Gastrocnemius medialis (tissue), 4 donors: ENCODE data around the gene JOSD2. TPM values are rescaled to one million over a fixed set of nuclear protein-coding genes. Genes with fewer than 3 reads are reported as not detected.

Experiments used
- ATAC-seq, 2 donors: fragments of 150-250 bp; one replicate each; pipeline ENCODE4 v1.9.1; 2016
- DNase-seq, 2 donors: peaks; one replicate each; pipeline ENCODE4 v3.0.0-alpha.2; 2019
- H3K27ac ChIP-seq, 4 donors: fragments of 200-600 bp; sonication (generic); 1 replicate in 1 of 4; 2 replicates in 3 of 4; pipeline ENCODE4 v1.5.1; 2016 to 2018; ENCODE audit warnings: mild to moderate bottlenecking in 2 of 4, moderate library complexity in 1 of 4
- H3K27me3 ChIP-seq, 3 donors: fragments of 200-600 bp; sonication (generic) in 2 of 3; 1 replicate in 1 of 3; 2 replicates in 2 of 3; pipeline versions ENCODE4 v1.5.1 to v1.6.0; 2016 to 2019; ENCODE audit warnings: mild to moderate bottlenecking in 1 of 3, moderate library complexity in 1 of 3
- H3K36me3 ChIP-seq, 2 donors: fragments of 200-600 bp; sonication (generic) in 1 of 2; one replicate each; pipeline ENCODE4 v1.5.1; 2017 to 2018
- H3K4me1 ChIP-seq, 2 donors: fragments of 200-600 bp; sonication (generic) in 1 of 2; one replicate each; pipeline ENCODE4 v1.5.1; 2016 to 2017; ENCODE audit warnings: mild to moderate bottlenecking in 2 of 2
- H3K4me3 ChIP-seq, 4 donors: fragments of 200-600 bp; sonication (generic) in 3 of 4; 1 replicate in 1 of 4; 2 replicates in 3 of 4; pipeline ENCODE4 v1.5.1; 2016 to 2019; ENCODE audit warnings: mild to moderate bottlenecking in 2 of 4
- H3K9me3 ChIP-seq, 3 donors: fragments of 200-600 bp; sonication (generic) in 2 of 3; 1 replicate in 1 of 3; 2 replicates in 2 of 3; pipeline ENCODE4 v1.5.1; 2016 to 2019
- POLR2A ChIP-seq, 2 donors: fragments of 450-650 bp; IDR thresholded peaks; one replicate each; pipeline ENCODE4 v1.6.1; 2017; ENCODE audit warnings: antibody characterized with exemption in 2 of 2, mild to moderate bottlenecking in 2 of 2, moderate library complexity in 2 of 2
- in situ Hi-C, 4 donors: fragments of 200-750 bp; cut with MboI; loops; one replicate each; pipeline versions ENCODE4 v1.15.0 to v1.8.0; 2017; ENCODE audit warnings: low sequenced_read_pairs in 4 of 4
- intact Hi-C: fragments of 100-400 bp; cut with DNase I; formaldehyde crosslinking; loops from one replicate; pipeline ENCODE4 v1.15.1; 2023; ENCODE audit warnings: low total_unique reads
- total RNA-seq, 4 donors: library from RNA; depleted of rRNA; stranded (reverse); fragments of >200 nt; gene quantifications; one replicate each; pipeline versions ENCODE4 v1.1.0 to v1.2.3, GENCODE V29; 2016
- TF ChIP-seq, protein P1 (sequence below), 5 experiments: fragments of 450-650 bp in 3 of 5; fragments of 200-600 bp in 2 of 5; sonication (generic) in 2 of 5; IDR thresholded peaks in 4 of 5; conservative IDR thresholded peaks in 1 of 5; 1 replicate in 4 of 5; 2 replicates in 1 of 5; pipeline ENCODE4 v1.5.1; 2016 to 2019; ENCODE audit warnings: antibody characterized with exemption in 5 of 5, mild to moderate bottlenecking in 3 of 5, moderate library complexity in 3 of 5

JOSD2 gene
- total RNA-seq, 4 donors from 2014 or later, result 22.1 to 36.9 (median 27.8) TPM

DNA sequence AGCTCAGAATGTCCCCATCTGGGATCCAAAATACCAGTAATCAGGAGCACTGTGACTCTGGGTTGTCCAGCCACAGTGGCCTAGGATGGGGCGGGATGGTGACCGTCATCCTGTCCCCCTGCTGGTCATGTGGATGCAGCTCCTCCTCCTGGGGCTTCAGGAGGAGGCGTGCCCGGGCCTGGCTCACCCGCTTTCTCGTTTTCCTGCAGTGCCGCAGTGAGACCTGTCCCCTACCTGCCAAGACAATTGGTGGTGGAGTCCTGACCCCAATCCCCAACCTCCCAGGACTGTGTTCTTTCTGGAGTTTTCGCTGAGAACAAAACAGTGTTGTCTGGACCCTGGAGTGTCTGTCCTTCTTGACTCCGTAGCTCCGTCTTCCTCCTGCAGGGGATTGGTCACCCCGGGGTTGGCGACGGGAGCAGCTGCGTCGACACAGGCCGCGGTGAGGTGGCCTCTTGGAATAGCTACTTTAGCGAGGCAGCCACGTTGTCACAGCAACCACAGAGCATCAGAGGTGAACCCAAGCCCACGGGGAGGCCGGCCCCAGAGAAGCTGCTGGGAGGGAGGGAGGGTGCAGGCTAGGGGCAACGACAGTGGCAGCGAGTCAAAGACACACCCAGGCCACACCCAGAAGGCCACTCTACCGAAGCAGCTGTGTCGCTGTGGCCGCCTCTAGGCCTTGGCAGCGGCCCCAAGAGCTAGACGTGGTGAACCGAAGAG lies 44.8 kb downstream of the JOSD2 start:
- TF ChIP-seq, protein P1, sequence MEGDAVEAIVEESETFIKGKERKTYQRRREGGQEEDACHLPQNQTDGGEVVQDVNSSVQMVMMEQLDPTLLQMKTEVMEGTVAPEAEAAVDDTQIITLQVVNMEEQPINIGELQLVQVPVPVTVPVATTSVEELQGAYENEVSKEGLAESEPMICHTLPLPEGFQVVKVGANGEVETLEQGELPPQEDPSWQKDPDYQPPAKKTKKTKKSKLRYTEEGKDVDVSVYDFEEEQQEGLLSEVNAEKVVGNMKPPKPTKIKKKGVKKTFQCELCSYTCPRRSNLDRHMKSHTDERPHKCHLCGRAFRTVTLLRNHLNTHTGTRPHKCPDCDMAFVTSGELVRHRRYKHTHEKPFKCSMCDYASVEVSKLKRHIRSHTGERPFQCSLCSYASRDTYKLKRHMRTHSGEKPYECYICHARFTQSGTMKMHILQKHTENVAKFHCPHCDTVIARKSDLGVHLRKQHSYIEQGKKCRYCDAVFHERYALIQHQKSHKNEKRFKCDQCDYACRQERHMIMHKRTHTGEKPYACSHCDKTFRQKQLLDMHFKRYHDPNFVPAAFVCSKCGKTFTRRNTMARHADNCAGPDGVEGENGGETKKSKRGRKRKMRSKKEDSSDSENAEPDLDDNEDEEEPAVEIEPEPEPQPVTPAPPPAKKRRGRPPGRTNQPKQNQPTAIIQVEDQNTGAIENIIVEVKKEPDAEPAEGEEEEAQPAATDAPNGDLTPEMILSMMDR (IDR thresholded peaks at IDR 0.05 in 4 of 5, conservative IDR thresholded peaks at IDR 0.05 in 1 of 5), result peak in 4 of 5 experiments; percentile 12 to 36 (median 27)
- no peak for TF ChIP-seq POLR2A (IDR thresholded peaks at IDR 0.05)
- intact Hi-C loops, result loop anchor here (2.0 to 10.0 kb wide), 2 partner anchors 33 to 89 kb away; partner anchors contain the start of gene MYBPC2
- H3K27ac ChIP-seq, result peak overlapping the region; percentile 65 to 76 (median 71)
- in situ Hi-C loops, result loop anchor here in 1 of 4 donors (25.0 kb wide), 1 partner anchor 104 kb away; the partner anchor contains the start of gene NAPSA
- H3K4me1 ChIP-seq, result peaks cover 0 to 8% of the 10 kb centered on the region in 2 donors
- ATAC-seq, result peak; percentile 73 to 75
- H3K36me3 ChIP-seq, result no peaks in the 10 kb centered on the region
- DNase-seq, result peak in 1 of 2 donors; percentile 84
- no peaks in the 10 kb centered on the region for H3K27me3 ChIP-seq
- H3K4me3 ChIP-seq, result peak overlapping the region in 1 of 4 donors; percentile 13
- no peaks in the 10 kb centered on the region for H3K9me3 ChIP-seq

DNA sequence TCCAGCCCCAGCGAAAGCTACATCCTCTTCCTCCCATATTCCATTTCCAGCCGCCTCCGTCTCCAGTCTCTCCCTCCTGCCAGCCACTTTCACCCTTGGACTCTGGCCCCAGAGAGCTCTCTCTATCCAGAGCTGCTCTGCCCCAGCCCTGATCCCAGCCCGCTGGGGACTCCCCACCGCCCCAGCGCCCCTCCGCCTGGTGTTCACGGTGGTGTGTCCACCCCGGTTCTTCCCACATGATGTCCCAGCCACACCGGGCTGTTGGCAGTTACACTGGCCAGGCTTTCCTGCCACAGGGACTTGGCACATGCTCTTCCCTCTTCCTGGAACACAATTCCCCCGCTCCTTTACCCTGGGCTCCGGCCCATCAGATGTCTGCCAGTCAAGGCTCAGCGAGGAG lies 46.0 kb downstream of the JOSD2 start:
- no peak for ATAC-seq
- intact Hi-C loops (loop anchor here (10.0 kb wide), 1 partner anchor 90 kb away; no protein-coding TSS in a partner anchor), in situ Hi-C loops (loop anchor here in 3 of 4 donors (5.0 to 25.0 kb wide), 2 partner anchors 98 to 103 kb away; partner anchors contain the start of gene NAPSA (in 3 of the 3))
- Histone ChIP-seq H3K36me3 (no peaks in the 10 kb centered on the region), H3K4me3 (no peak overlapping the region), H3K27me3 (no peaks in the 10 kb centered on the region), H3K9me3 (no peaks in the 10 kb centered on the region), H3K4me1 (peaks cover 0 to 8% of the 10 kb centered on the region in 2 donors), H3K27ac (peak overlapping the region; percentile 65 to 76 (median 71))
- no peak for DNase-seq
- TF ChIP-seq, protein P1 (IDR thresholded peaks at IDR 0.05 in 4 of 5, conservative IDR thresholded peaks at IDR 0.05 in 1 of 5), result no peak
- TF ChIP-seq POLR2A (IDR thresholded peaks at IDR 0.05), result no peak

DNA sequence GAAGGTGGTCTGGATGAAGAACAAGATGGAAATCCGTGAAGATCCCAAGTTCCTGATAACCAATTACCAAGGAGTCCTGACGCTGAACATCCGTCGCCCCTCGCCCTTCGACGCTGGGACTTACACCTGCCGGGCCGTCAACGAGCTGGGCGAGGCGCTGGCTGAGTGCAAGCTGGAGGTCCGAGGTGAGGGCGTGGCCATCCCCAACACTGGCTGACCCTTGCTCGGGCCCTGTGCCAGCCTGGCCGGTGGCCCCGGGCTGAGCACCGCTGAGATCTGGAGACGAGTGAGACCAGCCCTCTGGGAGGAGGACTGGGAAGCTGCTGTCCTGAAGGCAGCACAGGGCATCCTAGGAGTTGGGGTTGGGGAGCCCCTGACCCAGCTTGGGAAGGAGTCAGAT lies 46.6 kb downstream of the JOSD2 start:
- ATAC-seq, result no peak

DNA sequence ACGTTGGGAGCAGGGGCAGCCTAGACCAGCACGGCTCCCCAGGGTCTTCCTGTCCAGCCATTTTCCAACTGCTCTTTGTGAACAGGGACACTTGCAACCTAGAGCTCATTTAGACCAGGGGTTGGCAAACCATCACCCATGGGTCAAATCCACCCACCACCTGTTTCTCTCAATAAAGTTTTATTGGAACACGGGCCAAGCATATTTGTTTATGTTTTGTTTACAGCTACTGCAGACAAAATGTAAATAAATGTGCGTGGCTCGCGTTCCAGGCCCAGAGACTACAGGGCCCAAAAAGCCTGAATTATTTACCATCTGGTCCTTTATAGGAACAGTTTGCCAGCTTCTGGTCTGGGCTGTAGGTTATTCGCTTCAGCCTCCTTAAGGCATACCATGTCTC lies 48.0 kb downstream of the JOSD2 start:
- Histone ChIP-seq H3K4me1 (peaks cover 0 to 8% of the 10 kb centered on the region in 2 donors), H3K36me3 (no peaks in the 10 kb centered on the region), H3K9me3 (no peaks in the 10 kb centered on the region), H3K27me3 (peaks cover 4 to 9% (median 9%) of the 10 kb centered on the region in 3 donors), H3K27ac (peak overlapping the region in 1 of 4 donors; percentile 75), H3K4me3 (no peak overlapping the region)
- intact Hi-C loops (loop anchor here (10.0 kb wide), 1 partner anchor 92 kb away; no protein-coding TSS in a partner anchor), in situ Hi-C loops (loop anchor here in 3 of 4 donors (5.0 to 25.0 kb wide), 2 partner anchors 96 to 101 kb away; partner anchors contain the start of gene NAPSA (in 3 of the 3))
- DNase-seq (no peak), ATAC-seq (no peak)
- TF ChIP-seq, protein P1 (IDR thresholded peaks at IDR 0.05 in 4 of 5, conservative IDR thresholded peaks at IDR 0.05 in 1 of 5), result no peak
- no peak for TF ChIP-seq POLR2A (IDR thresholded peaks at IDR 0.05)

More for the DNA sequence above, 46.6 kb downstream of the JOSD2 start:
- no peak for DNase-seq
- H3K4me3 ChIP-seq, result no peak overlapping the region
- peaks cover 0 to 8% of the 10 kb centered on the region in 2 donors for H3K4me1 ChIP-seq
- in situ Hi-C loops, result loop anchor here in 3 of 4 donors (5.0 to 25.0 kb wide), 2 partner anchors 97 to 102 kb away; partner anchors contain the start of gene NAPSA (in 3 of the 3)
- no peak for TF ChIP-seq POLR2A (IDR thresholded peaks at IDR 0.05)
- TF ChIP-seq, protein P1 (IDR thresholded peaks at IDR 0.05 in 4 of 5, conservative IDR thresholded peaks at IDR 0.05 in 1 of 5), result no peak
- peak overlapping the region in 1 of 4 donors; percentile 75 for H3K27ac ChIP-seq
- no peaks in the 10 kb centered on the region for H3K9me3 ChIP-seq
- intact Hi-C loops, result loop anchor here (10.0 kb wide), 1 partner anchor 90 kb away; no protein-coding TSS in a partner anchor
- no peaks in the 10 kb centered on the region for H3K27me3 ChIP-seq
- no peaks in the 10 kb centered on the region for H3K36me3 ChIP-seq
